Right lobe of liver (tissue), 6 donors: Measurements from ENCODE around the gene GPC6. TPM values are rescaled to one million over a fixed set of nuclear protein-coding genes. Genes with fewer than 3 reads are reported as not detected.

Experiments used
- ATAC-seq, 4 donors: fragments of 200-7000 bp; cut with Tn5 transposase; one replicate each; pipeline ENCODE4 v1.9.1; 2020; ENCODE audit warnings: mild to moderate bottlenecking in 4 of 4, moderate library complexity in 4 of 4
- DNase-seq, 3 donors: peaks; one replicate each; pipeline ENCODE4 v3.0.0-alpha.2; 2020
- H3K27ac ChIP-seq, 3 donors: fragments of 200-600 bp; one replicate each; pipeline ENCODE4 v1.8.0; 2022
- H3K27me3 ChIP-seq, 2 donors: fragments of 200-600 bp; one replicate each; pipeline ENCODE4 v1.8.0; 2022
- H3K36me3 ChIP-seq, 4 donors: fragments of 200-600 bp; sonication (generic) in 1 of 4; one replicate each; pipeline versions ENCODE4 v1.5.1 to v1.8.0; 2017 to 2022; ENCODE audit warnings: control low read depth in 1 of 4
- H3K4me1 ChIP-seq, 4 donors: fragments of 200-600 bp; sonication (generic) in 1 of 4; one replicate each; pipeline versions ENCODE4 v1.5.1 to v1.8.0; 2017 to 2022; ENCODE audit warnings: control low read depth in 1 of 4
- H3K4me3 ChIP-seq, 3 donors: fragments of 200-600 bp; one replicate each; pipeline ENCODE4 v1.8.0; 2022
- H3K9me3 ChIP-seq, 4 donors: fragments of 200-600 bp; sonication (generic) in 1 of 4; one replicate each; pipeline versions ENCODE4 v1.5.1 to v1.8.0; 2017 to 2022; ENCODE audit warnings: control low read depth in 1 of 4
- CTCF ChIP-seq, 4 donors: fragments of 200-600 bp in 3 of 4; fragments of 450-650 bp in 1 of 4; IDR thresholded peaks; one replicate each; pipeline versions ENCODE4 v1.5.1 to v1.8.0; 2016 to 2022; ENCODE audit warnings: antibody characterized with exemption in 4 of 4, mild to moderate bottlenecking in 2 of 4
- POLR2A ChIP-seq: fragments of 450-650 bp; IDR thresholded peaks from one replicate; pipeline ENCODE4 v1.6.1; 2017; ENCODE audit warnings: antibody characterized with exemption, mild to moderate bottlenecking
- WGBS: methylation state at CpG from one replicate; pipeline ENCODE4 v1.1.6; 2018; ENCODE audit warnings: low coverage, low lambda C conversion rate; ENCODE audit not compliant: insufficient coverage; ENCODE audit errors: missing lambda C conversion rate; 5-methylcytosine and 5-hydroxymethylcytosine counted together
- intact Hi-C, 2 donors: fragments of 100-400 bp; cut with DNase I; formaldehyde crosslinking; loops; one replicate each; pipeline versions ENCODE4 v1.11.2 to v1.14.1; 2022
- total RNA-seq, 6 experiments: library from RNA; depleted of rRNA in 2 of 6; stranded (reverse); fragments of >200 nt in 2 of 6; fragmentation: NEBNext Ultra II Directional in 3 of 6; extraction: Animal tissue kit (Norgen Biotek cat#: 25700) in 3 of 6; gene quantifications; one replicate each; pipeline versions ENCODE4 v1.1.0 to v1.2.4, GENCODE V29; 2016 to 2023
- donor health status: DM: no; HTN: yes; CAD: no.
- donor health status: DM: no; HTN: no; CAD: no.
- donor health status: DM: no; HTN: no; CAD: no.
- donor health status: DM: no; HTN: yes; CAD: no.
- donor health status: DM: no; HTN: yes; CAD: no.

The GPC6 gene
- total RNA-seq, 6 experiments from 2014 or later, result 18.6 to 30.1 (median 20.2) TPM

- H3K27ac ChIP-seq, result no peak overlapping the region
- TF ChIP-seq CTCF (IDR thresholded peaks at IDR 0.05) (no peak), POLR2A (no peak)
- no peaks in the 10 kb centered on the region for H3K9me3 ChIP-seq
- DNase-seq (no peak), ATAC-seq (no peak)
- H3K4me1 ChIP-seq, result no peaks in the 10 kb centered on the region
- H3K36me3 ChIP-seq, result no peaks in the 10 kb centered on the region
- intact Hi-C loops, result no loop called here
- no peak overlapping the region for H3K4me3 ChIP-seq
- no peaks in the 10 kb centered on the region for H3K27me3 ChIP-seq
- WGBS, result no CpG with 5 or more reads among the region's 1 CpG
Observed at GRCh38 chr13:93472814-93473296, 246.2 kb downstream of the GPC6 start.

DNA sequence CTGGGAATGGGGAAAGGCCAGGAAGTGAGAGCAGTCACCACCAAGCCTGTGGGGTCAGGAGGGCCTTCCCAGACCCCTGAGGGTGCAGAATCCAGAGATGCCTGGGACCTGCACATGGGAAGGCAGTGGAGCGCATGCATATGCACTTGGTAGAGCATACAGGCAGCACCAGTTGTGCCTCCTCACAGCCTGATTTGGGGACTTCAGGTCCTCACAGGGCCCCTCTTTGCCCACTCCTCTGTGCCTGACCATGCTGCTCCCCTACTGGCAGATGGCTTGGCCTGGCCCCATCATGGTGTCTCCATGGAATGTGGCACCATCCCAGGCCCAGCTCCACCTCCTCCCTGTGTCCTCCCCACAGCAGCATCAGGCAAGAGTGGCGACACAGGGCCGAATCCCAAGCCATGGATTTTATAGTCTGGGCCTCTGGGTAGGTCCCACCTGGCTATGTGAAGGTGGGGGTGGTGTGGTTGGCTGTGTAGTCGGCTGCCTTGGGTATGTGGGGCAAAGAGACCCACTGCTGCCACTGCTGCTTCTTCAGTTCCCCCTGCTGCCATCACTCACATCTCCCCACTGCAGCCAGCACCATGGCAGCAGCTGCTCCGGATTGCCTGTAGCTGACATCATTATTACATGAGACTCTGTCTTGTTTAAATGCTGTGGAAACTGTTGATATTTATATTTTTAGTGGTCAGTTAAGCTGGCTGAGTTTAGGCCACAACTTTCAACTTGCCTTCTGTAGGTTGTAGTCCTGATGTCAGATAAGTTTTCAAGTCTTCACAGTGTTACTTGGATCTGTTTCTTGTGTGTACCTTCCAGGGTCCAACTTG is 247.0 kb downstream of the GPC6 start:
- Histone ChIP-seq H3K27ac (no peak overlapping the region), H3K4me1 (no peaks in the 10 kb centered on the region), H3K4me3 (no peak overlapping the region), H3K9me3 (no peaks in the 10 kb centered on the region), H3K27me3 (no peaks in the 10 kb centered on the region), H3K36me3 (no peaks in the 10 kb centered on the region)
- WGBS, result 83% methylated on average over 1 of the region's 5 CpGs
- DNase-seq, result no peak
- intact Hi-C loops, result no loop called here
- peak in 1 of 4 donors; percentile 30 for ATAC-seq
- no peak for TF ChIP-seq CTCF (IDR thresholded peaks at IDR 0.05)
- no peak for TF ChIP-seq POLR2A

DNA sequence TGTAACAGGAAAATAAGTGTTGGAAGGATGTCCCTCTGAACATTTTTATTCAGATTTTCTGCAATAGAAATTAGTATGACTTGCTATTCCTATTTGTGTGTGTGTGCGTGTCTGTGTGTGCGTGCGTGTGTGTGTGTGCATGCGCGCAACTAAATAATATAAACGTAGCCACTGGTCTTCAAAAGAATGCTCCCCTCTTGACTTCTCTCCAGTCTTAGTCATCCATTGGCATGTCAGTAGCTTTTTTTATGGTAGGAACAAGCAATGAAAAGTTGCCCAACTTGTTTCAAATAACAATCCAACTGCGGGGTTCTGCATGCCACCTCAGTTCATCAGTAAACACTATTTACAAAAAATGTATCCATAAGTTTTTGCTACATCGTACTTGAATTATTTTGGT is 249.6 kb downstream of the GPC6 start:
- WGBS, result 89% methylated on average over 8 of the region's 8 CpGs
- ATAC-seq (no peak), DNase-seq (no peak)
- Histone ChIP-seq H3K4me3 (no peak overlapping the region), H3K27me3 (no peaks in the 10 kb centered on the region), H3K9me3 (no peaks in the 10 kb centered on the region), H3K27ac (no peak overlapping the region), H3K4me1 (no peaks in the 10 kb centered on the region), H3K36me3 (no peaks in the 10 kb centered on the region)
- intact Hi-C loops, result no loop called here
- no peak for TF ChIP-seq CTCF (IDR thresholded peaks at IDR 0.05)
- no peak for TF ChIP-seq POLR2A

- Histone ChIP-seq H3K9me3 (no peaks in the 10 kb centered on the region), H3K4me3 (no peak overlapping the region), H3K36me3 (no peaks in the 10 kb centered on the region), H3K27ac (no peak overlapping the region), H3K27me3 (no peaks in the 10 kb centered on the region), H3K4me1 (no peaks in the 10 kb centered on the region)
- DNase-seq (no peak), ATAC-seq (no peak)
- TF ChIP-seq POLR2A (no peak), CTCF (IDR thresholded peaks at IDR 0.05) (no peak)
- intact Hi-C loops, result no loop called here
Observed at GRCh38 chr13:93477238-93477637, 250.6 kb downstream of the GPC6 start.
